HG03342 (cell line): Measurements from ENCODE around the gene CHM.
A peak's percentile ranks its signal among the peaks of the same experiment; 100 is the strongest.
"Not testable (repeated sequence)": the region's sequence is repeated elsewhere in the genome, so short reads cannot be mapped to it uniquely, and the experiment has no call there.

ENCODE experiments used
- ATAC-seq: cut with Tn5 transposase; IDR thresholded peaks from one replicate; pipeline ENCODE4 v1.9.1; 2021; ENCODE audit warnings: mild to moderate bottlenecking, moderate library complexity; ENCODE audit not compliant: unreplicated experiment

Gene CHM

GRCh38 chrX:86047174-86047935, at the start of gene CHM:
CHM (minus strand) TSS chrX:86047558; CDS start chrX:86047532, 26 bp downstream.
- peak; percentile 98 for ATAC-seq

GRCh38 chrX:86078650-86079049, 31.3 kb upstream of the CHM start:
- ATAC-seq: no peak

- ATAC-seq: no peak
Measured at GRCh38 chrX:86066998-86067397, 19.6 kb upstream of the CHM start.

GRCh38 chrX:86061407-86061806, 14.0 kb upstream of the CHM start:
- ATAC-seq: no peak

- no peak for ATAC-seq
Measured at GRCh38 chrX:86051741-86052140, 4.4 kb upstream of the CHM start.

GRCh38 chrX:86047936-86048280, 550 bp upstream of the CHM start:
- no peak for ATAC-seq

GRCh38 chrX:86044216-86044615, 3.1 kb downstream of the CHM start:
- no peak for ATAC-seq

- ATAC-seq: no peak
Measured at GRCh38 chrX:86039625-86040568, 7.5 kb downstream of the CHM start.

GRCh38 chrX:86033385-86033784, 14.0 kb downstream of the CHM start:
- no peak for ATAC-seq

- no peak for ATAC-seq
Measured at GRCh38 chrX:86028681-86029080, 18.7 kb downstream of the CHM start.

GRCh38 chrX:86023811-86024210, 23.5 kb downstream of the CHM start:
- ATAC-seq: no peak

- ATAC-seq: no peak
Measured at GRCh38 chrX:86021652-86022289, 25.6 kb downstream of the CHM start.

- ATAC-seq: no peak
Measured at GRCh38 chrX:86016139-86016538, 31.2 kb downstream of the CHM start.

GRCh38 chrX:86014959-86015358, 32.4 kb downstream of the CHM start:
- not testable (repeated sequence) for ATAC-seq

GRCh38 chrX:86014421-86014820, 32.9 kb downstream of the CHM start:
- ATAC-seq: no peak

GRCh38 chrX:86013792-86014191, 33.6 kb downstream of the CHM start:
- ATAC-seq: no peak

GRCh38 chrX:86012188-86012587, 35.2 kb downstream of the CHM start:
- no peak for ATAC-seq

GRCh38 chrX:86009803-86010202, 37.6 kb downstream of the CHM start:
- ATAC-seq: not testable (repeated sequence)

GRCh38 chrX:86007891-86008290, 39.5 kb downstream of the CHM start:
- ATAC-seq: not testable (repeated sequence)

GRCh38 chrX:86002076-86002896, 45.1 kb downstream of the CHM start:
- no peak for ATAC-seq

- no peak for ATAC-seq
Measured at GRCh38 chrX:85998954-85999353, 48.4 kb downstream of the CHM start.
